OCI-LY1 (cell line): Measurements from ENCODE around the gene CEP164.

Experiments used
- H2AFZ ChIP-seq: fragments of 200-600 bp; sonication (generic), shearing (Covaris generic); 2 replicates; pipeline ENCODE4 v1.6.0; 2014; ENCODE audit warnings: antibody characterized with exemption, mild to moderate bottlenecking, low read length
- H3F3A ChIP-seq: fragments of 200-600 bp; sonication (generic), shearing (Covaris generic); 2 replicates; pipeline ENCODE4 v1.6.0; 2014; ENCODE audit warnings: mild to moderate bottlenecking, antibody characterized with exemption, low read length, moderate library complexity; ENCODE audit not compliant: insufficient read depth
- H3K27ac ChIP-seq: fragments of 200-600 bp; sonication (generic); 2 replicates; pipeline ENCODE4 v1.5.1; 2014; ENCODE audit warnings: low read length, mixed run types, mild to moderate bottlenecking, low read depth; ENCODE audit not compliant: poor library complexity, severe bottlenecking
- H3K27me3 ChIP-seq: fragments of 200-600 bp; sonication (generic); 2 replicates; pipeline ENCODE4 v1.6.0; 2014; ENCODE audit warnings: antibody characterized with exemption, mild to moderate bottlenecking, low read length, moderate library complexity; ENCODE audit not compliant: insufficient read depth
- H3K36me3 ChIP-seq: fragments of 200-600 bp; sonication (generic); 2 replicates; pipeline ENCODE4 v1.6.1; 2014; ENCODE audit warnings: mild to moderate bottlenecking, antibody characterized with exemption, low read length, moderate library complexity, mixed read lengths; ENCODE audit not compliant: insufficient read depth
- H3K4me1 ChIP-seq: fragments of 200-600 bp; sonication (generic); 2 replicates; pipeline ENCODE4 v1.5.1; 2014; ENCODE audit warnings: mild to moderate bottlenecking, low read length, moderate library complexity; ENCODE audit not compliant: insufficient read depth, severe bottlenecking
- H3K4me2 ChIP-seq: fragments of 200-600 bp; sonication (generic), shearing (Covaris generic); 2 replicates; pipeline ENCODE4 v1.6.1; 2014; ENCODE audit warnings: low read length
- H3K4me3 ChIP-seq: fragments of 200-600 bp; sonication (generic); 2 replicates; pipeline ENCODE4 v1.5.1; 2014; ENCODE audit warnings: low read length, low read depth, mild to moderate bottlenecking, mixed read lengths; ENCODE audit not compliant: poor library complexity, severe bottlenecking
- H3K79me2 ChIP-seq: fragments of 200-600 bp; shearing (Covaris generic); 2 replicates; pipeline ENCODE4 v1.6.1; 2016; ENCODE audit warnings: mixed run types, low read length, mixed read lengths; ENCODE audit not compliant: insufficient read depth
- H3K9ac ChIP-seq: fragments of 200-600 bp; sonication (generic), shearing (Covaris generic); 2 replicates; pipeline ENCODE4 v1.6.1; 2014; ENCODE audit warnings: mild to moderate bottlenecking, low read length, mixed read lengths
- H3K9me2 ChIP-seq: fragments of 200-600 bp; sonication (generic), shearing (Covaris generic); 2 replicates; pipeline ENCODE4 v1.6.1; 2014; ENCODE audit warnings: low read depth, mild to moderate bottlenecking, low read length, mixed read lengths
- H3K9me3 ChIP-seq: fragments of 200-600 bp; shearing (Covaris generic); 2 replicates; pipeline ENCODE4 v1.6.1; 2014; ENCODE audit warnings: low read length, mixed read lengths
- H4K20me1 ChIP-seq: fragments of 200-600 bp; sonication (generic), shearing (Covaris generic); 2 replicates; pipeline ENCODE4 v1.6.0; 2016; ENCODE audit warnings: mild to moderate bottlenecking, low read length; ENCODE audit not compliant: insufficient read depth
- EZH2 ChIP-seq: fragments of 200-600 bp; sonication (generic), shearing (Covaris generic); IDR thresholded peaks from 2 replicates; pipeline ENCODE4 v1.8.0; 2017; ENCODE audit warnings: borderline replicate concordance, mixed run types, mild to moderate bottlenecking, antibody characterized with exemption, low read length, moderate library complexity, mixed read lengths
- TF ChIP-seq, protein P1 (sequence below): fragments of 200-600 bp; sonication (generic), shearing (Covaris generic); IDR thresholded peaks from 2 replicates; pipeline ENCODE4 v1.5.1; 2017; ENCODE audit warnings: mild to moderate bottlenecking, antibody characterized with exemption, low read length, moderate library complexity, mixed read lengths

Gene CEP164

DNA sequence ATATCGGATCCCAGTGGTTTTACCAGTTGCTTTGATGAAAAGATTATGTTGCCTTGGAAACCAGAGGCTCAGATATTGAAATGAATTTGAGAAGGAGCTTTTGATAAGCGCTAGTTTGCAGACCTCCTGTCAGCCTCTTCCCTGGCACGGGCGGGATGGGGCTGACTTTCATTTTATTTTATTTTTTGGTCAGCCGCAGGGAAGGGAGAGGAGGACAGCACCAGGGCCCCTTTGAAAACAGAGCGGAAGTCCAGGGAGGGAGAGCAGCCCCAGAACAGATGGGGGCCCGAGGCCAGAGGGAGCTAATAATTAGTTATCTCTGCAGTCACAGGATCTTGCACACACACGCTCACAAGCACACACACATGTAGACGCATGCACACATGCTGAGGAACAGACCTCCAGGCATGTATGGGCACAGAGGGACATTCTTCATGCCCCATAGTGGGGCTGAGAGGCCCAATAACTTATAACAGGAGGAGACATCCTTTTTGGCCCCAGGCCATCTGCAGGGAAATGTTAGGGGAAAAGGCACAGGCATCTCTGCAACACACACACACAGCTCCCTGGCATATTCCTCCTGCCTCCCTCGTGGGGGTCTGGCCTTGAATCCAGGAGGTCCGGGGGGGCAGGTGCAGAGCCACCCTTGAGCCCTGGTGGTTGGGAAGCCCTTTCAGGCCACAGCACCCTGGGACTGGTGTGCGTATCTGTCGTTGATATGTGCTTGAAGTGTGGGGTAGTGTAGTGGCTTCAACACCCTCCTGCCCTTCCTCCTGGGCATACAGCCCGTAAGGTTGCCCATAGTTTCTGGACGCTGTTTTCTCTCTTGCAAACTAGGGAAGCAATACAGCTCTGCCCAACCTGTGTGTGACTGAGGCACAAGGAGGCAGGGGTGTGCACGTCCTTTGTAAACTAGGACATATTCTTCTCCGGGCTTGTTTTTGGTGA, 117.3 kb downstream of the CEP164 start:
- Histone ChIP-seq H3K4me3 (no peak overlapping the region), H3K9me3 (no peaks in the 10 kb centered on the region), H3K4me1 (no peaks in the 10 kb centered on the region), H3K27ac (no peak overlapping the region), H3K9ac (no peak overlapping the region), H3F3A (no peaks in the 10 kb centered on the region), H2AFZ (no peak overlapping the region), H3K4me2 (no peak overlapping the region), H3K36me3 (no peaks in the 10 kb centered on the region), H3K27me3 (no peaks in the 10 kb centered on the region), H3K79me2 (no peaks in the 10 kb centered on the region), H4K20me1 (no peaks in the 10 kb centered on the region), H3K9me2 (no peaks in the 10 kb centered on the region)
- TF ChIP-seq, protein P1, sequence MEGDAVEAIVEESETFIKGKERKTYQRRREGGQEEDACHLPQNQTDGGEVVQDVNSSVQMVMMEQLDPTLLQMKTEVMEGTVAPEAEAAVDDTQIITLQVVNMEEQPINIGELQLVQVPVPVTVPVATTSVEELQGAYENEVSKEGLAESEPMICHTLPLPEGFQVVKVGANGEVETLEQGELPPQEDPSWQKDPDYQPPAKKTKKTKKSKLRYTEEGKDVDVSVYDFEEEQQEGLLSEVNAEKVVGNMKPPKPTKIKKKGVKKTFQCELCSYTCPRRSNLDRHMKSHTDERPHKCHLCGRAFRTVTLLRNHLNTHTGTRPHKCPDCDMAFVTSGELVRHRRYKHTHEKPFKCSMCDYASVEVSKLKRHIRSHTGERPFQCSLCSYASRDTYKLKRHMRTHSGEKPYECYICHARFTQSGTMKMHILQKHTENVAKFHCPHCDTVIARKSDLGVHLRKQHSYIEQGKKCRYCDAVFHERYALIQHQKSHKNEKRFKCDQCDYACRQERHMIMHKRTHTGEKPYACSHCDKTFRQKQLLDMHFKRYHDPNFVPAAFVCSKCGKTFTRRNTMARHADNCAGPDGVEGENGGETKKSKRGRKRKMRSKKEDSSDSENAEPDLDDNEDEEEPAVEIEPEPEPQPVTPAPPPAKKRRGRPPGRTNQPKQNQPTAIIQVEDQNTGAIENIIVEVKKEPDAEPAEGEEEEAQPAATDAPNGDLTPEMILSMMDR: no peak
- no peak for TF ChIP-seq EZH2

DNA sequence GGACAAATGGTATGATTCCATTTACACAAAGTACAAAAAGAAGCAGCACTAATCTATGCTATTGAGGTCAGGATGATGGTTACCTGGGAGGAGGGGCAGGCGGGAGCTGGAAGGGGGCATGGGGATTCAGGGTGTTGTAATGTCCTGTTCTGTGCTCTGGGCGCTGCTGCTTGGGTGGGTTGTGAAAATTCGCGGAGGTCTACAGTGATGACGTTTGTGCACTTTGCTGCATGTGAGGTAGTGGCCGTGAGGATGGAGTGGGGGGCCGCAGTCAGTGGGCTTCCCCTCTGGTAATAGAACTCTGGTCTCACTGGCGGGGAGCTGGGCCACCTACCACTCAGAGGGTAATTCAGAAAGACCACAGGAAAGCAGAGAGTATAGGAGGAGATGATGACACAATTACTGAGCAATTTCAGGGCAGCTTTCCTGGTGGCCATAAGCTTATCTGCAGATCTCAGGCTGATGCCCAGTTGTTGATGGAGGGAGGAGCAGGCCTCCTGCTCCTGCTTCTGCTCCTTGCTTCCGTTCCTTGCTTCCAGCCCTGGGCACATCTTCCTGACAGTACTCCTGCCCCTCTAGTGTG, 121.5 kb downstream of the CEP164 start:
- no peaks in the 10 kb centered on the region for H3K79me2 ChIP-seq
- no peaks in the 10 kb centered on the region for H3K4me1 ChIP-seq
- no peak overlapping the region for H3K27ac ChIP-seq
- H3K9ac ChIP-seq: no peak overlapping the region
- no peaks in the 10 kb centered on the region for H3K9me2 ChIP-seq
- no peaks in the 10 kb centered on the region; the same call in 1 of the 2 replicates for H3K27me3 ChIP-seq
- no peaks in the 10 kb centered on the region for H3K9me3 ChIP-seq
- H3K4me3 ChIP-seq: no peak overlapping the region
- no peak overlapping the region for H2AFZ ChIP-seq
- no peaks in the 10 kb centered on the region for H3K36me3 ChIP-seq
- H4K20me1 ChIP-seq: no peaks in the 10 kb centered on the region
- TF ChIP-seq, protein P1: no peak
- TF ChIP-seq EZH2: no peak
- H3K4me2 ChIP-seq: no peak overlapping the region
- no peaks in the 10 kb centered on the region for H3F3A ChIP-seq

DNA sequence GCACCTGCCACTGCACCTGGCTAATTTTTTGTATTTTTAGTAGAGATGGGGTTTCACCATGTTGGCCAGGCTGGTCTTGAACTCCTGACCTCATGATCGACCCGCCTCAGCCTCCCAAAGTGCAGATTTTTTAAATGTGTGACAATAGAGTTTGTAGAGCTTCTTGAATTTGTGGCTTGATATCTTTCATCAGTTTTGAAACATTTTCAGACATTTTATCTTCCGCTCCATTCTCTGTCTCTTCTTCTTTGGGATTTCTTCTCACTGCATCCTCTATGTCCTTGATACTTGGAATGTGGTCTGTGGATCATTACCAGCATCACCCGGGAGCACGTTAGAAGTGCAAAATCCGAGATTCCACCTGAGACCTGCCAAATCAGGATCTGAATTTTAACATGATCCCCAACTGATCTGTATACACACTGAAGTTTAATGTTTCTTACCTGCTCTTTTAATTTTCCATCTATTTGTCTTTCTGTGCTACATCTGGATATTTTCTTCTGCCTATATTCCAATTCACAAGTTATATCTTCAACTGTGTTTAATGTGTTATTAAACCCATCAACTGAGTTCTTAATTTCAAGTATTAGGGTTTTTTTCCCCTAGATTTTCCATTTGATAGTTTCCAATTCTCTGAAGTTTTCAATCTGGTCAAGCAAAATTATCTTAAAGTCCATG, 126.4 kb downstream of the CEP164 start:
- no peaks in the 10 kb centered on the region for H3K79me2 ChIP-seq
- H3K9ac ChIP-seq: no peak overlapping the region
- no peaks in the 10 kb centered on the region for H3F3A ChIP-seq
- H3K27ac ChIP-seq: no peak overlapping the region
- no peak overlapping the region for H2AFZ ChIP-seq
- H3K9me2 ChIP-seq: no peaks in the 10 kb centered on the region
- no peaks in the 10 kb centered on the region for H3K4me1 ChIP-seq
- H3K9me3 ChIP-seq: no peaks in the 10 kb centered on the region
- H3K4me2 ChIP-seq: no peak overlapping the region
- no peaks in the 10 kb centered on the region for H4K20me1 ChIP-seq
- H3K36me3 ChIP-seq: no peaks in the 10 kb centered on the region
- no peaks in the 10 kb centered on the region; the same call in 1 of the 2 replicates for H3K27me3 ChIP-seq
- no peak for TF ChIP-seq EZH2
- TF ChIP-seq, protein P1: no peak
- H3K4me3 ChIP-seq: no peak overlapping the region
